ENCODE results near the gene LRRK1. TPM values are rescaled to one million over a fixed set of nuclear protein-coding genes. Genes with fewer than 3 reads are reported as not detected.

Gene LRRK1
- total RNA-seq, 4 donors from 2014 or later = 17.0 to 46.3 (median 26.4) TPM

GRCh38 chr15:101003706-101004105, 84.5 kb downstream of the LRRK1 start:
- H3K4me1 ChIP-seq = peaks cover 19% of the 10 kb centered on the region
- no peaks in the 10 kb centered on the region for H3K27me3 ChIP-seq
- no peaks in the 10 kb centered on the region for H3K36me3 ChIP-seq
- TF ChIP-seq POLR2A (IDR thresholded peaks at IDR 0.05) (no peak), EP300 (IDR thresholded peaks at IDR 0.05) (no peak), POLR2AphosphoS5 (IDR thresholded peaks at IDR 0.05) (no peak)
- TF ChIP-seq, protein P1, sequence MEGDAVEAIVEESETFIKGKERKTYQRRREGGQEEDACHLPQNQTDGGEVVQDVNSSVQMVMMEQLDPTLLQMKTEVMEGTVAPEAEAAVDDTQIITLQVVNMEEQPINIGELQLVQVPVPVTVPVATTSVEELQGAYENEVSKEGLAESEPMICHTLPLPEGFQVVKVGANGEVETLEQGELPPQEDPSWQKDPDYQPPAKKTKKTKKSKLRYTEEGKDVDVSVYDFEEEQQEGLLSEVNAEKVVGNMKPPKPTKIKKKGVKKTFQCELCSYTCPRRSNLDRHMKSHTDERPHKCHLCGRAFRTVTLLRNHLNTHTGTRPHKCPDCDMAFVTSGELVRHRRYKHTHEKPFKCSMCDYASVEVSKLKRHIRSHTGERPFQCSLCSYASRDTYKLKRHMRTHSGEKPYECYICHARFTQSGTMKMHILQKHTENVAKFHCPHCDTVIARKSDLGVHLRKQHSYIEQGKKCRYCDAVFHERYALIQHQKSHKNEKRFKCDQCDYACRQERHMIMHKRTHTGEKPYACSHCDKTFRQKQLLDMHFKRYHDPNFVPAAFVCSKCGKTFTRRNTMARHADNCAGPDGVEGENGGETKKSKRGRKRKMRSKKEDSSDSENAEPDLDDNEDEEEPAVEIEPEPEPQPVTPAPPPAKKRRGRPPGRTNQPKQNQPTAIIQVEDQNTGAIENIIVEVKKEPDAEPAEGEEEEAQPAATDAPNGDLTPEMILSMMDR (IDR thresholded peaks at IDR 0.05) = no peak
- no peak overlapping the region for H3K27ac ChIP-seq
- 91% methylated on average over 4 of the region's 4 CpGs for WGBS
- H3K9me3 ChIP-seq = no peaks in the 10 kb centered on the region
- DNase-seq (ENCODE audit: low spot score in 2 of 2) = peak in 1 of 2 donors; percentile 49
- no peak overlapping the region for H3K4me3 ChIP-seq

DNA sequence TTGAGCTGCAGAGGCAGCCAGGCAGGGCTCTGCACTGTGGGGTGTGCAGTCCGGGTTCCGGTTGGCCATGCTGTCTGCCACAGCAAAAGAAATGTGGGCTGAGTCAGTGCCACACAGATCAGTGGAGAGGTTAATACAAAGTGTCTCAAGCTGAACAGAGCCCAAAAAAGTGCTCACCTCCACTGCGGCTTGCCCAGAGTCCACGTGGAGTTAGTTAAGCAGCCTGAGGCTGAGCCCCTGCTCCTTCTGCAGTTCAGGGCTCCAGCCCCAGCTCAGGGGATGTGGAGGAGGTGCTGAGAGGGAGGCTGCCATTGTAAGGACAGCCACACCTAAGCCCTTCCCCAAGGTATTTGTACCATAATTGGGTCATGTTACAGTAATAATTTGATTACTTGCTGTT, 85.3 kb downstream of the LRRK1 start:
- WGBS = 93% methylated on average over 3 of the region's 4 CpGs
- H3K9me3 ChIP-seq = no peaks in the 10 kb centered on the region
- TF ChIP-seq, protein P1 (IDR thresholded peaks at IDR 0.05) = no peak
- TF ChIP-seq POLR2AphosphoS5 (IDR thresholded peaks at IDR 0.05) (no peak), POLR2A (IDR thresholded peaks at IDR 0.05) (no peak), EP300 (IDR thresholded peaks at IDR 0.05) (no peak)
- peaks cover 22% of the 10 kb centered on the region for H3K4me1 ChIP-seq
- no peaks in the 10 kb centered on the region for H3K36me3 ChIP-seq
- H3K27ac ChIP-seq = no peak overlapping the region
- H3K4me3 ChIP-seq = no peak overlapping the region
- peak in 1 of 2 donors; percentile 24 for DNase-seq (ENCODE audit: low spot score in 2 of 2)
- no peaks in the 10 kb centered on the region for H3K27me3 ChIP-seq

DNA sequence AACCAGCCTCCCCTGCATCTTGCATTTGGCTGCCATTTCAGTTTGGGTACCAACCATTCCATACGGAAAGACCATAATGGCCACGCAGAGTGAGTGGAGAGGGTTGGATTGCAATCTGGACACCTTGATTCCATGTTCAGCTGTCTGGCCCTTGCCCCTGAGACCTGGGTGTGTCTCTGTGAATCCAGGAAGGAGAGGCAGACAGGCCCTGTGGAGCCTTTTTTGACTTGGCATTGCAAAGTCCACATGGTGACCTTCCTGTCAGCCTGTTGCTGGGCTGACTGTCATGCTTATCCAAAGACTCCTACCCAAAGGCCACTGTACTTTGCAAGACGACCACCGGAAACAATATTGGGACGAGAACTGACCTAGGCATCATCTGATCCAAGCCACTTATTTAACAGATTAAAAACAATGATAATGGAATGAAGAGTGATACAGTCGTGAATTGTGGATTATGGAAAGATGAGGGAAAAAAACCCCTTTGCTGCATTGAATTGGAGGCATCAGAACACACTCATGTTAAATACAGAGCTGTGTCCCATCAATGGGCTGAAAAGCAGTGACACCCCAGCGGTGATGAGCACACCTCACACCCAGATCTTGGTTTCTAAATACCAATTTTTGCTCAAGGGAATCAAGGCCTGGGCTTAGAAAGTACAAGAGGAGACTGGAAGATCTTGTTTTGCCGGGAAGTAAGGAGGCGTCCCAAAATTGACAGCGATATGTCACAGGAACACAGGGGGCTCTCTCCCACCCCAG, 86.0 kb downstream of the LRRK1 start:
- Histone ChIP-seq H3K4me3 (no peak overlapping the region), H3K27me3 (no peaks in the 10 kb centered on the region), H3K4me1 (peaks cover 22% of the 10 kb centered on the region), H3K27ac (no peak overlapping the region), H3K9me3 (no peaks in the 10 kb centered on the region), H3K36me3 (no peaks in the 10 kb centered on the region)
- TF ChIP-seq, protein P1 (IDR thresholded peaks at IDR 0.05) = no peak
- TF ChIP-seq EP300 (IDR thresholded peaks at IDR 0.05) = no peak
- no peak for TF ChIP-seq POLR2AphosphoS5 (IDR thresholded peaks at IDR 0.05)
- no peak for TF ChIP-seq POLR2A (IDR thresholded peaks at IDR 0.05)
- DNase-seq (ENCODE audit: low spot score in 2 of 2) = peak; percentile 30 to 44
- 94% methylated on average over 10 of the region's 10 CpGs for WGBS

DNA sequence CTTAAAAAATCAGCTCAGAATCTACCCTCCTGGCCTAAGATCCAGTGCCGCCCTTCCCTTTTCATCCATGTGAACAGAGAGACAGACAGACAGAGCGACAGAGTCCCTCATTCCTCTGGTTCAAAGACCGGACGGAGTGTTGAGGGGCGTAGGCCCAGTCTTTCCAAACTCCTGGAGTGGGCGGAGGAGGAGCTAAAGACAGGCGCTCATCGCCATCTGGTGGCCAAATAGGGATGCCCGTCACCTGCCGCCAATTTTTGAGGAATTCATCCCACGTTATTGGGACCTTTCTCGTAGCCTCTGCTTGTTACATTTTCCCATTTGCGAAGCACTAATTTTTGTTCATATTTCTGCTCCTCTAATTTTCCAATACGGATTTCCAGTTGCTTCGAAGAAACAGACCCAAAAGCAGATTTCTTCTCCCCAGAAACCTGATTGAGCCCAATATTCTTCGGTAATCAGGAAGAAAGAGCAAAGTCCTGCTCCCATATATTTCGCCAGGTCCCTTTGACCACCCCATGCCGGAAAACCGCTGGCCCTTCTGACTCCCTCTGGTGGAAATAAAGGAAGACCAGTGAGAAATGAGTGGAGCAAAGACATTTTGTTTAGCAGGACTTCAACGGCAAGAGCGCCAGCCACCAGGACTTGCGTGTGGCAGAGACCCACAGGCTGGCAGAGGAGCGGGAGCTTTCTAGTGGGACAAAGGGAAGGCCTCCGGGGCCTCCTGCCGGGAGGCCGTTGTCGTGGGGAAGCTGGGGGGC, 88.0 kb downstream of the LRRK1 start:
- Histone ChIP-seq H3K4me1 (peaks cover 22% of the 10 kb centered on the region), H3K9me3 (no peaks in the 10 kb centered on the region), H3K4me3 (no peak overlapping the region), H3K36me3 (peaks cover 13% of the 10 kb centered on the region), H3K27ac (no peak overlapping the region), H3K27me3 (no peaks in the 10 kb centered on the region)
- TF ChIP-seq, protein P1 (IDR thresholded peaks at IDR 0.05) = peak; percentile 86 to 94
- TF ChIP-seq POLR2AphosphoS5 (IDR thresholded peaks at IDR 0.05) (peak in 1 of 3 donors; percentile 50), EP300 (IDR thresholded peaks at IDR 0.05) (no peak)
- peak; percentile 88 to 89 for DNase-seq (ENCODE audit: low spot score in 2 of 2)
- 28% methylated on average over 27 of the region's 27 CpGs for WGBS
